Lung microvascular endothelial cell (primary cell): ENCODE measurements around the gene PRPH2. TPM values are rescaled to one million over a fixed set of nuclear protein-coding genes. Genes with fewer than 3 reads are reported as not detected.
"Not testable (repeated sequence)": the region's sequence is repeated elsewhere in the genome, so short reads cannot be mapped to it uniquely, and the experiment has no call there.

Source experiments
- DNase-seq, 2 donors: peaks; one replicate each; pipeline versions ENCODE4 v3.0.0 to v3.0.0-alpha.2; 2010; ENCODE audit warnings: low read depth in 2 of 2
- total RNA-seq: library from RNA; depleted of rRNA; stranded (reverse); fragments of >200 nt; gene quantifications from 2 replicates; pipeline ENCODE4 v1.2.1, GENCODE V29; 2014

The PRPH2 gene
- total RNA-seq, 1 donor from 2014 or later, result 0.60 TPM

GRCh38 chr6:42698217-42698616 lies 24.2 kb downstream of the PRPH2 start:
- DNase-seq, result no peak

GRCh38 chr6:42697268-42697655 lies 25.1 kb downstream of the PRPH2 start:
- no peak for DNase-seq

GRCh38 chr6:42696526-42697267 lies 25.7 kb downstream of the PRPH2 start:
- no peak for DNase-seq

GRCh38 chr6:42694586-42694985 lies 27.8 kb downstream of the PRPH2 start:
- DNase-seq, result peak in 1 of 2 donors; percentile 62

GRCh38 chr6:42693725-42694323 lies 28.6 kb downstream of the PRPH2 start:
- no peak for DNase-seq

- peak; percentile 42 to 82 for DNase-seq
Measured at GRCh38 chr6:42692137-42692911, 30.1 kb downstream of the PRPH2 start.

GRCh38 chr6:42690872-42691271 lies 31.5 kb downstream of the PRPH2 start:
- no peak for DNase-seq

GRCh38 chr6:42690151-42690702 lies 32.2 kb downstream of the PRPH2 start:
- no peak for DNase-seq

- DNase-seq, result no peak
Measured at GRCh38 chr6:42689371-42689770, 33.0 kb downstream of the PRPH2 start.

GRCh38 chr6:42688281-42688680 lies 34.1 kb downstream of the PRPH2 start:
- DNase-seq, result peak in 1 of 2 donors; percentile 22

GRCh38 chr6:42679358-42679757 lies 43.0 kb downstream of the PRPH2 start:
- DNase-seq, result no peak

- no peak for DNase-seq
Measured at GRCh38 chr6:42674780-42675179, 47.6 kb downstream of the PRPH2 start.

- DNase-seq, result not testable (repeated sequence)
Measured at GRCh38 chr6:42674368-42674767, 48.0 kb downstream of the PRPH2 start.

- no peak for DNase-seq
Measured at GRCh38 chr6:42664718-42665117, 57.7 kb downstream of the PRPH2 start.

GRCh38 chr6:42661540-42662153 lies 60.8 kb downstream of the PRPH2 start:
- peak; percentile 76 to 82 for DNase-seq

- DNase-seq, result no peak
Measured at GRCh38 chr6:42659806-42660205, 62.6 kb downstream of the PRPH2 start.

- no peak for DNase-seq
Measured at GRCh38 chr6:42653851-42654250, 68.5 kb downstream of the PRPH2 start.

GRCh38 chr6:42652024-42652746 lies 70.2 kb downstream of the PRPH2 start:
- peak in 1 of 2 donors; percentile 5 for DNase-seq
